ENCODE results near the gene AGPAT4.
"Not testable (repeated sequence)": the region's sequence is repeated elsewhere in the genome, so short reads cannot be mapped to it uniquely, and the experiment has no call there.

AGPAT4 gene

GRCh38 chr6:161198783-161199460 lies 74.9 kb downstream of the AGPAT4 start:
- no peak for DNase-seq

DNA sequence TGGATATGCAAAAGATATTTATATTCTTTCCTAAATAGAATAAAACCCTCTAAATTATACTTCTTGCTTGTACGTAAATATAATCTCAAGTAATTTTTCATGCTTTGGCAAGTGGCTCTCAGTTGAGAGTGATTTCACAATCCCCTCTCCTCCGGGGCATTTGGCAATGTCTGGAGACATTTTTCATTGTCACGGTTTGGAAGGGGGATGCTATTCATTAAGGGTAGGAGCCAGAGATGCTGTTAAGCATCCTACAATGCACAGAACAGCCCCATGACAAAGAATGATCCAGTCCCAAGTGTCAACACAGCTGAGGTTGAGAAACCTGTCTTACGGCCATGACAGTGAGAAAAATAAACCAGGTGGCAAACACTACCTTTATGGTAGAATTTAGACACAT lies 75.7 kb downstream of the AGPAT4 start:
- no peak for DNase-seq

DNA sequence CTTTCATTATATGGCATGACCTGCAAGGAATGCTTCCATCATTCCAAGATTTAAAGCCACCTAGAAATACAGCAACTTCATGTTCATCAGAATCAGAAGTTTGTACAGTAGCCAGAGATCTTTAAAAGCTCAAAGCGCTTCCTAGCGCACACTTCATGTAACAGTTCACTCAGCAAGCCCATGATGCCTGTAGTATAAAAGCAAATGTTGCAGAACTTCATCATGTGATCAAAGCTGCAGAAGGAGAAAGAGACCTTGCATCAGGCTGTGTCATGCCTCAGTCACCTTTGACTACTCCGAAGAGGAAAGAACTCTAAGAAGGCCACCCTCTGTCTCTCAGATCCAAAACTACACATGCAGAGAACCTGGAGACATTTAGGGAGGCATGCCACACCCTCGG lies 78.5 kb downstream of the AGPAT4 start:
- no peak for DNase-seq

DNA sequence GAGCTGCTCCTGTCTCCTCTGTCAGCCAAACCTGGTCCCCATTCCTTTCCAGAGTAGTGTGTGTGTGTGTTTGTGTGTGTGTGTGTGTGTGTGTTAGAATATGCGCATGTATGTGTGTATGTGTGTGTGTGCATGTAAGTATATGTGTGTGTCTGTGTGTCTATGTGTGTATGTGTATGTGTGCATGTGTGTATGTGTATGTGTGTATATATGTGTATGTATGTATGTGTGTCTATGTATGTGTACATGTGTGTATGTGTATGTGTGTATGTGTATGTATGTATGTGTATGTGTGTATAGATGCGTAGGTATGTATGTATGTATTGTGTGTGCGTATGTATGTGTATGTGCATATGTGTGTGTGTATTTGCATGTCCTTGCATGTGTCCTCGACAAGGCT lies 79.5 kb downstream of the AGPAT4 start:
- no peak for DNase-seq

DNA sequence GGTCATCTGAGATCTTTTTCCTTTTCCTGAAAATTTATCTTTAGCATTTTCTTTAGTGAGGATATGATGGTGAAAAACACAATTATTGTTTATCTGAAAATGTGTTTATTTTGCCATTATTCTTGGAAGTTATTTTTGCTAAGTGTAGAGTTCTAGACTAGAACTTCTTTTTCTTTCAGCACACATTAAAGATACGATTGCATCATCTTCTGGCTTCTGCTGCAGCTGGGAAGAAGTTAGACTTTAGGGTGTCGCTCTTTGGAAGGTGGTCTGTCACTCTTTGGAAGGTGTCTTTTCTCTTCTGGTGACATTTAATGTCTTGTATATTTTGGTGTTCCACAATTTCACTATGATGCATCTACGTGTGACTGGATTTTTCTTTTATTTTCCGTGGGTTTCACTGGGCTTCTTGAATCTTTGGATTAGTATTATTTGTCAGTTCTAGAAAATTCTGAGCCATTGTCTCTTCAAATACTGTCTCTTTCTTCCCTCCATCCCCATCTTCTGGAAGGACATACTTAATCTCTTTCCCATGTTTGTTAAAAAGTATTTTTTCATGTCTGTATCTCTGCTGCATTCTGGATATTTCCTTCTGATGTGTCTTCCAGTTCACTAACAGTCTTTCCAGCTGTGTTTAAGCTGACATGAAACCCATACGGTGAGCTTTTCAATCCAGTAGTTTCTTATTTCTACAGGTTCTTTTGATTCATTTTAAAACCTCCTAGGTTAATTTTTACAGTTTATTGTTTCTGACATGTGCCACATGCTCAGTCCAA lies 81.0 kb downstream of the AGPAT4 start:
- no peak for DNase-seq

DNA sequence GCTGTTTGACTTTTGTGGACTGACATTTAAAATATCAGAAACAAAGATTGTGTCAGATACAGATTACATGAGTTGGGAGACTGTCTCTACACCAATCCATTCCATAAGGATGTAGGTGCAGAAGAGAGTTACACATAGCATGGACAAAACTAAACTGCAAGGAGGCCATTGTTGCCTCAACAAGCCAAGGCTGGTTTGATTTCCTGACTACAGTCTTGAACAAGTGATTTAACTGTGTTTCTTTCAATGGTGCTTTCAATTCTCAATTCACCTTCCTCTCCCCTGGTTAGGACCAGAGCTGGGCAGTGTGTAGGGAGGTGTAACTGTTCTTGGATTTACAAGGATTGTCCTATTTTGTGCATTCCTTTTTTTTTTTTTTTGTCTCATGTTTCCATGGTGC lies 82.2 kb downstream of the AGPAT4 start:
- DNase-seq, result no peak

GRCh38 chr6:161191007-161191406 lies 82.9 kb downstream of the AGPAT4 start:
- no peak for DNase-seq

DNA sequence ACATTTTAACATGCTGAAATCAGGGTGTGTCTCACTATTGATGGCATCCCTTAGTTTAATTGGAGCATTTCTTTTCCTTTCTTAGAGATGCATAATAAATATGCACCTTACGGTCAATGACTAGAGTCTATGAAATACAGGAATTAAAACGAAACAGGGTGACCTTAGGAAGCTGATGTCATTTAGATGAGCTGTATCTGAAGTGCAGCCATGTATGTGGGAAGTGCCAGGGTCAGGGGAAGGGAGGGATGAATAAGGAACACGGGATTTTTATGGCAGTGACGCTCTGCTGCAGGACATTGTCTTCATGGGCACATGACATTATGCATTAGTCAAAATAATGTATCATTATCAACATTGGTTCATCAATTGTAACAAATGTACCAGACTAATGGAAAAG lies 84.0 kb downstream of the AGPAT4 start:
- DNase-seq, result no peak

- no peak for DNase-seq
Measured at GRCh38 chr6:161188547-161189465, 85.1 kb downstream of the AGPAT4 start.

DNA sequence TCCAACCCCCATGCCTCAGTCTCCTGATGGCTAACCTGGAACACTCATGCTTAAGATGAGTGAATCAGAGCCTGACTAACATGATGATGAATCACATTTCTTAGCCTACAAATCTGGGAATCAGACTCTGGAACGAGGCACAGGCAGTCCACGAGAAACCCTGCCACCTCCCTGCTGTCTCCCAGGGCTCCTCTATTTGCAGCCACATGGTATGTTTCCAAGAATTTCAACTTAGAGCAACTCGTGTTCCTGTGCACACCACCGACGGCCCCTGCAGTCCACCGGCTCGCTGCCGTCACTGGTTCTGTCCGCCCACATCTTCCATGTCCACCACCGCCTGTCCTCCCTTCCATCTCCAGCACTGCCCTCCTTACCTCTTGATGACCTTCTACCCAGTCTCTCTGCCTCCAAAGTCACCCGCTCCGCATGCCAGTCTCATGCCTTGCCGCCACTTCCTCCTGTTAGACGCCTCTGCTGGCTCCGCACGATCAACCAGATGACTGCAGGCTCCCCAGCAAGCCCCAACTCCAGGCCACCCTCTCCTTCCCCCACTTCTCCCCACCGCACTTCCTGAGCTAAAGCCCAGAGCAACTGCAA lies 87.6 kb downstream of the AGPAT4 start:
- no peak for DNase-seq

- DNase-seq, result no peak
Measured at GRCh38 chr6:161181121-161181520, 92.7 kb downstream of the AGPAT4 start.

DNA sequence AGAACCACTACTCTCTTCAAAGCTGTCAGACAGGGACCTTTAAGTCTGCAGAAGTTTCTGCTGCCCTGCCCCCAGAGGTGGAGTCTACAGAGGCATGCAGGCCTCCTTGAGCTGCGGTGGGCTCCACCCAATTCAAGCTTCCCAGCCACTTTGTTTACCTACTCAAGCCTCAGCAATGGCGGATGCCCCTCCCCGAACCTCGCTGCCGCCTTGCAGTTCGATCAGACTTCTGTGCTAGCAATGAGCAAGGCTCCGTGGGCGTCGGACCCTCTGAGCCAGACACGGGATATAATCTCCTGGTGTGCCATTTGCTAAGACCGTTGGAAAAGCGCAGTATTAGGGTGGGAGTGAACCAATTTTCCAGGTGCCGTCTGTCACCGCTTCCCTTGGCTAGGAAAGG lies 95.7 kb downstream of the AGPAT4 start:
- DNase-seq, result not testable (repeated sequence)

DNA sequence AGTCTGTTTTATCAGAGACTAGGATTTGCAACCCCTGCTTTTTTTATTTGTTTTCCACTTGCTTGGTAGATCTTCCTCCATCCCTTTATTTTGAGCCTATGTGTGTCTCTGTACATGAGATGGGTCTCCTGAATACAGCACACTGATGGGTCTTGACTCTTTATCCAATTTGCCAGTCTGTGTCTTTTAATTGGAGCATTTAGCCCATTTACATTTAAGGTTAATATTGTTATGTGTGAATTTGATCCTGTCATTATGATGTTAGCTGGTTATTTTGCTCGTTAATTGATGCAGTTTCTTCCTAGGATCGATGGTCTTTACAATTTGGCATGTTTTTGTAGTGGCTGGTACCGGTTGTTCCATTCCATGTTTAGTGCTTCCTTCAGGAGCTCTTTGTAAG lies 97.4 kb downstream of the AGPAT4 start:
- not testable (repeated sequence) for DNase-seq

GRCh38 chr6:161172769-161173168 lies 101.1 kb downstream of the AGPAT4 start:
- DNase-seq, result not testable (repeated sequence)

GRCh38 chr6:161171207-161171606 lies 102.7 kb downstream of the AGPAT4 start:
- DNase-seq, result no peak

- DNase-seq, result no peak
Measured at GRCh38 chr6:161169696-161170095, 104.2 kb downstream of the AGPAT4 start.

DNA sequence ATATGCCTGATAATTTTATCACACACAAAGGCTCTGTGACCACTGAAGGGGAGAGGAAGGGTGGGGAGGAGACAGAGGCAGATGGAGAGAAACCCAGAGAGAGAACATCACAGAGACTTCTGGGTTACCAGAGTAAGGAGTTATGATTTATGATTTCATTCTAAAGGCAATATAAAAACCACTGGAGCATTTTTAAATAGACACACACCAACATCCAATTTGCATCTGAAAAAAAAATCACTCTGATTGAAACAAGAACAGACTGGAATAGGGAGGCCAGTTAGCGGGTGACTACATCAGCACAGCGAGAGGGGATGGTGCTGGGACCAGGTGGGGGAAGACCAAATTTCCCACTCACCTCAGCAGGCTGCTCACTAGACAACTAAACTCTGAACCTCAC lies 104.8 kb downstream of the AGPAT4 start:
- no peak for DNase-seq

DNA sequence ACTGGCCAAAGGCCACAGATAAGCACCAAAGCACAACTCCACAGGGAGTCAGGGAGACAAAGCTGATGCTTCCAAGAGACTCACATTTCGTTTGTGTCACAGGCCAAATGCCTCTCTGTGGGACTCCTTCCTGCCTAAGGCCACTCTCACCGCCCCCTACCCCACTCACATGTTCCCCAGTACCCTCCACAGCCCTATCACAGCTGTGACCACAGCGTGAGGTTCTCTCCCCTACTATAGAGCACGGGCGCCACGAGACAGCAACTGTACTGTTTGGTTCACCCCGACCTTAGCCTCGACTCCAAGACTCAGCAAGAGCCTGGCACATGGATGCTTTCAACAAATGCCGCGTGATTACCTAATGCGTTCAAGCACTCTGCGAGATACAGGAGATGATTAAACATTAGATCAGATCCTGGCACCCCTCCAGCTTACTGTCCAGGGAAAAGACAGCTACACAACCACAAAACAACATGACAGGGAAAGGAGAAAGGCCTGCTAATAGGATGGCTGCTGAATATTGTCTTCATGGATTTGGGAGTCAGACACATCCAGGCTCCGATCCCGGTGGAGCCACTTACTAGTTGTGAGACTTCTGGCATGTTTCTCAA lies 105.5 kb downstream of the AGPAT4 start:
- DNase-seq, result no peak

GRCh38 chr6:161166677-161167076 lies 107.2 kb downstream of the AGPAT4 start:
- DNase-seq, result no peak

GRCh38 chr6:161166176-161166575 lies 107.7 kb downstream of the AGPAT4 start:
- DNase-seq, result no peak

DNA sequence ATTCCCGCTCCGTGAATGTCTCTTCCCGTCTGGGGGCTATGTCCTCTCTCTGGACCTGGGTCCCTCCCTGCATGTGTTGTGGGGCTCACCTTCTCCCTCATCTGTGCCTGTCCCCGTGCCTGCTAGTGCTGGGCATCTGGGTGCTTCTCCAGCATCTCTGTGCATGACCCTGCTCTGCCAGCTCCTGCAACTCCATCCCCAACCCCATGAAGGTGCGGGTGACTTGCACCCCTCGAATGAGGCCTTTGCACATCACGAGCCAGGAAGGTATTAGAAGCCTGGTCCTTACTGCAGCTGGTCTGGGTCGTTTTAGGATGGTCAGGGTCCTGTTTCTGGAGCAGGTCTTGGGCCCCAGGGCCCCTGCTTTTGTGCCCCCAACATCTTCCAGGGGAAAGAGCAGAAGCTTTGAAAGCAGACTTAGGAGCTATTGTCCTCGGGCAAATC lies 109.7 kb downstream of the AGPAT4 start:
- DNase-seq, result no peak

GRCh38 chr6:161163466-161164181 lies 110.2 kb downstream of the AGPAT4 start:
- no peak for DNase-seq
